Activated T-cell treated with anti-CD3 and anti-CD28 coated beads, Interleukin-2, amount 50 U/mL, for 4 hours (primary cell): ENCODE data around the gene NLGN4X. TPM values are rescaled to one million over a fixed set of nuclear protein-coding genes. Genes with fewer than 3 reads are reported as not detected.
A peak's percentile ranks its signal among the peaks of the same experiment; 100 is the strongest.

Experiments used
- ATAC-seq, 2 donors: fragments of 200-7000 bp; cut with Tn5 transposase; one replicate each; pipeline ENCODE4 v1.10.0; 2021
- DNase-seq: peaks from one replicate; pipeline ENCODE4 v3.0.0-alpha.2; 2020
- H3K27me3 Mint-ChIP-seq: one replicate; pipeline ENCODE4 v1.8.0; 2021; ENCODE audit warnings: low read depth, mixed read lengths
- H3K36me3 Mint-ChIP-seq: one replicate; pipeline ENCODE4 v1.8.0; 2022; ENCODE audit warnings: mixed read lengths; ENCODE audit not compliant: insufficient read depth
- H3K4me1 Mint-ChIP-seq: one replicate; pipeline ENCODE4 v1.8.0; 2021; ENCODE audit warnings: low read depth, mixed read lengths
- H3K4me3 Mint-ChIP-seq: one replicate; pipeline ENCODE4 v1.8.0; 2021; ENCODE audit warnings: mild to moderate bottlenecking, moderate library complexity, mixed read lengths
- H3K9me3 Mint-ChIP-seq: one replicate; pipeline ENCODE4 v1.8.0; 2021; ENCODE audit warnings: mixed read lengths
- total RNA-seq, 3 donors: library from RNA; stranded (reverse); gene quantifications; one replicate each; pipeline ENCODE4 v1.2.1, GENCODE V29; 2021

The NLGN4X gene
- total RNA-seq, 3 donors from 2014 or later = 0.08 to 0.15 TPM; not detected in 1

GRCh38 chrX:6095469-6095868, 133.2 kb downstream of the NLGN4X start:
- Mint-ChIP-seq H3K4me3 (no peak overlapping the region), H3K36me3 (no peaks in the 10 kb centered on the region), H3K9me3 (no peaks in the 10 kb centered on the region), H3K27me3 (no peaks in the 10 kb centered on the region), H3K4me1 (no peaks in the 10 kb centered on the region)
- no peak for ATAC-seq
- DNase-seq = no peak

DNA sequence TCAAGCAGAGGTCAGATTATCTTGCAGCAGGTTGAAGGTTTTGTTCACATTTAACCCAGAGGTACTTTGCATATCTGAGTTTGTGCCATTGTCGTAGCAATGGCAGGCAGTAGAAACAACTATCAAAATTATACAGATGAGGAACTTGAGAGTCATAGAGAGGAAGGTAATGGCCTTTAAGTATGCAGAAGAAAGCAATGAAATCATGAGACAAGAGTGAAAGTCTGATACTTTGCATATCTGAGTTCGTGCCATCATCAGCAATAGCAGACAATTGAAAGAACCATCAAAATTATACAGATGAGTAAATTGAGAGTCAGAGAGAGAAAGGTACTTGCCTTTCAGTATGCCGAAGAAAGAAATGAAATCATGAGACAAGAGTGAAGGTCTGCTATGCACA, 154.1 kb downstream of the NLGN4X start:
- ATAC-seq (no peak), DNase-seq (no peak)
- Mint-ChIP-seq H3K36me3 (no peaks in the 10 kb centered on the region), H3K4me3 (no peak overlapping the region), H3K9me3 (no peaks in the 10 kb centered on the region), H3K4me1 (no peaks in the 10 kb centered on the region), H3K27me3 (no peaks in the 10 kb centered on the region)

DNA sequence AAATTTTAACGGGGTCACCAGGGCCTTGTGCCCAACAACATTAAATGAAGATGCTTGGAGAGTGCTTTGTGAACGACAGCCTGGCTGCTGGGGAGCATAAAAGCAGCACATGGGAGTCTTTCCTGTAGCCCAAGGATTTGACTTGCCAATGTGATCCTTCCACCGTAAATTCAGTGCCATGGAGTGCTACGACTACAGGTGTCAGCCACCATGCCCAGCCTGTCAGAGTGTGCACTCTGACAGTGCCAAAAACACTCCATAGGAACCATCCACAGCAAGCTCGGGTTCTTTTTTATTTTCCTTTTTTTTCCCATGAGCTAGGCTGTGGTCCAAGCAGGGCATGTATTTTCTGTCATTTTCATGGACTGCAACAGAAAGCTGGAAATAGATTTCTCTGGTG, 156.9 kb downstream of the NLGN4X start:
- Mint-ChIP-seq H3K9me3 (no peaks in the 10 kb centered on the region), H3K27me3 (no peaks in the 10 kb centered on the region), H3K4me1 (no peaks in the 10 kb centered on the region), H3K4me3 (no peak overlapping the region), H3K36me3 (no peaks in the 10 kb centered on the region)
- DNase-seq = no peak
- ATAC-seq = no peak

DNA sequence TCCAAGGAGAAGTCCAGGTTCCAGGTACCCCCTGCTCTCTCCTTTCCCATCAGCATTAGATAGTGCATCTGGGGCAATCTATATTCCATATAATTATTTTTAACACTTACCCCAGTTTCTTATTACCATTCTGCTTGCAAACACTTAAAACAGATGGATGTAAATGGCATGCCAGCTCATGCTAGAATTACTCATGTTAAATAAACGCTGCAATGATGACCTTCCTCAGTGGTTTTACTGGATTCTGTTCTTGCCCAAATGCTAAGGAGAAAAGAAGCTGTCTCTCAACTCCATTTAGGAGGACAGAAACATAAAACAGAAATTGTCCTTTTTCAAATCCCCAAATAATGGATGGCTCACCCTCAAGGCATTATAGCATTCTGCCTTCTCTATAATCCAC, 161.1 kb downstream of the NLGN4X start:
- Mint-ChIP-seq H3K4me1 (no peaks in the 10 kb centered on the region), H3K27me3 (no peaks in the 10 kb centered on the region), H3K4me3 (no peak overlapping the region), H3K36me3 (no peaks in the 10 kb centered on the region), H3K9me3 (no peaks in the 10 kb centered on the region)
- DNase-seq (no peak), ATAC-seq (no peak)

GRCh38 chrX:6053141-6053540, 175.5 kb downstream of the NLGN4X start:
- Mint-ChIP-seq H3K4me3 (no peak overlapping the region), H3K9me3 (no peaks in the 10 kb centered on the region), H3K4me1 (no peaks in the 10 kb centered on the region), H3K27me3 (no peaks in the 10 kb centered on the region), H3K36me3 (no peaks in the 10 kb centered on the region)
- ATAC-seq (no peak), DNase-seq (no peak)

DNA sequence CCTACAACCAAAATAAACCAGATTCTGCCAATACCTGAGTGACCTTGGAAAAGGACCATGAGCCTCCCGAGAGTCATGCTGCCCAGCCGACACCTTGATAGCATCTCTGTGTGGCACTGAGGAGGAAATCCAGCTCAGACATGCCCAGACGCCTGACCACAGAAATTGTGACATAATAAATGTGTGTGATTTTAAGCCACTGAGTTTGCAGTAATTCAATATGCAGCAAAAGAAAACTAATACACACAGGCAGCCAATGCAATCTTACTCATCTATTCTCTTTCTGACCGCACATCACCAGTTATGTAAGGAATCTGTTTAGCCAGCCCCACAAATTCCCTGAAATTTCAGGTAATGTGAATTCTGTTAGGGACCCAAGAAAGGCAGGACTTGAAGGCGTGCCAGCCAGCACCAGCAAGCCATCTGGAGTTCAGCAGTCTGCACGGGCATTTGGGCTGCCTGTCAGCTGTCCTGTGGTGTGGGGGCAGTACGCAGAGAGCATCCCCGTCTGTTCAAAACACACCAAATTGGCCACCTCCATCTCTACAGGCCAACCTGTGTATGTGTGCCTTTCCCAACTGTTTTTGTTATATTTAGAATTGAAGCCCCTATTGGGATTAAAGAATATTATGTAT, 176.4 kb downstream of the NLGN4X start:
- no peak for ATAC-seq
- Mint-ChIP-seq H3K27me3 (no peaks in the 10 kb centered on the region), H3K36me3 (no peaks in the 10 kb centered on the region), H3K4me3 (no peak overlapping the region), H3K9me3 (no peaks in the 10 kb centered on the region), H3K4me1 (no peaks in the 10 kb centered on the region)
- no peak for DNase-seq

DNA sequence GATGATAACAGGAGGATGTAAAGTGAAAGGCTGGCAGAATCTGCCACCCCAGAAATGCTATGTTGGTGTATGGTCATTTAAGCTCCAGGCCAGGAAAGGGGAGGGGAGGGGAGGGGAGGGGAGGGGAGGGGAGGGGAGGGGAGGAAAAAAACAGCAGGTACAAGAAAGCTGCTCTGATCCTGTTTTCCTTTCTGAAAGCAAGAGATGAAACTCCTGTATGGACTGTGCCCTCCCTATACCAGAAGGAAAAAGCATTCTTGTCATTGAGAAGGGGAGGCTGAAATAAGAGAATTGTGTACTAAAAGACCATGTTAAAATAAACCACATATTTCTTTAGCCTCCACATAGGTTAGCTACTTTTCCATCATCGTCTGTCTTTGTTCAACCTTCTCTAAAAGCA, 179.5 kb downstream of the NLGN4X start:
- DNase-seq (no peak), ATAC-seq (no peak)
- H3K4me3 Mint-ChIP-seq = no peak overlapping the region
- no peaks in the 10 kb centered on the region for H3K27me3 Mint-ChIP-seq
- no peaks in the 10 kb centered on the region for H3K9me3 Mint-ChIP-seq
- H3K4me1 Mint-ChIP-seq = no peaks in the 10 kb centered on the region
- no peaks in the 10 kb centered on the region for H3K36me3 Mint-ChIP-seq

DNA sequence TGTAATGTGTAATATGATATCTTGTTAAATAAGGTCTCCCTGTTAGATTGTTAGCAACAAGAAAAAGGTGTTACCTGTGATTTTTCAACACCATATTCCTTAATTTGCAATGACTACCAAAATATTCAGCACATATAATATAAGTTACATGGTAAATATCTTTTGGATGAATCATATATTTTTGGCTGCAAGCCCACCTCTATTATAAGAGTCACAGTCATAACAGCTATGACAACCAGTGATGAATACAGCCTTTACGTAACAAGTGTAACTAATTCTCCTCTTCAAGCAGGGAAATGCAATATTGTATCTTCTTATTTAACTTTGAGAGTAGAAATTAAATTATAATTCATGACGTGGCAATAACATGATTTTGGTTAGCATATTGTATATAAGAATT, 187.0 kb downstream of the NLGN4X start:
- Mint-ChIP-seq H3K4me1 (no peaks in the 10 kb centered on the region), H3K9me3 (peaks cover 4% of the 10 kb centered on the region), H3K36me3 (no peaks in the 10 kb centered on the region), H3K4me3 (no peak overlapping the region), H3K27me3 (no peaks in the 10 kb centered on the region)
- ATAC-seq (no peak), DNase-seq (no peak)

GRCh38 chrX:6029014-6029413, 199.7 kb downstream of the NLGN4X start:
- DNase-seq (no peak), ATAC-seq (no peak)
- Mint-ChIP-seq H3K27me3 (no peaks in the 10 kb centered on the region), H3K4me1 (no peaks in the 10 kb centered on the region), H3K9me3 (no peaks in the 10 kb centered on the region), H3K36me3 (no peaks in the 10 kb centered on the region), H3K4me3 (no peak overlapping the region)

DNA sequence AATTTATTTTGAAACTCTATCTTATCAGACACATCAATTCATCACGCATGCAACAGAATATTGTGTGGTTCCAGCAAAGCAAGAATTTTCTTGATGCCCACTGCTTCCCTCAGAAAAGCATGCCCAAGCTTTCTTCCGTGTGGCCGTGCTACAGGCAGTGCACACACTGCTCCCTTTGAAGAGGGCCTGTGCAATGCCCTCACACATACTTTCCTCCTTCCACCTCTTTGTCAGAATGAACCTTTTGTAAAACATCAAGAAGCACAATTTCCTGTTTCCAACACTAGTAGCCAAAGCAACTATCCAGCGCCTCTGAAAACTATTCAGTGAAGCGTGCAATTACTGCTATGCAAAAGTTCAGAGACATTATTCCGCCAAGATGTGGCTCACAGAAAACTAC, 201.7 kb downstream of the NLGN4X start:
- Mint-ChIP-seq H3K9me3 (no peaks in the 10 kb centered on the region), H3K36me3 (no peaks in the 10 kb centered on the region), H3K27me3 (no peaks in the 10 kb centered on the region), H3K4me1 (no peaks in the 10 kb centered on the region), H3K4me3 (no peak overlapping the region)
- ATAC-seq = no peak
- no peak for DNase-seq

DNA sequence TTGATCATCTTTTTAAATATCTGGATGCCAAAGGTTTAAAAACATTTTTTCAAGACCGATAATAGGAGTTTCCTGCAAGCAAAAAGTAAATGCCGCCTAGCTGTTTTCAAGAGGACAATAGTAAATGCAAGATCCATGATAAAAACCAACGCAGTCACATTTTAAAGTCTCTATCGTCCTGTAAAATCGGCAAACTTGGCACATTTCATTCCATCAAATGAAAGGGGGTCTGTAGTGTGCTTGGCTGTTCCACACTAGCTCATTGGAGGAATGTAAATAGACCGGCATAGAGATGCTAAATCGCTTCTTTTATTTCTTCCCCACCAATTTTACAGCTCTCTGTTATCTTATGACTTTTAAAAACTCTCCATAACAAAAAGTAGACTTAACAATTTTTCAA, 202.2 kb downstream of the NLGN4X start:
- no peaks in the 10 kb centered on the region for H3K9me3 Mint-ChIP-seq
- no peak overlapping the region for H3K4me3 Mint-ChIP-seq
- ATAC-seq (no peak), DNase-seq (no peak)
- no peaks in the 10 kb centered on the region for H3K27me3 Mint-ChIP-seq
- H3K4me1 Mint-ChIP-seq = no peaks in the 10 kb centered on the region
- H3K36me3 Mint-ChIP-seq = no peaks in the 10 kb centered on the region

DNA sequence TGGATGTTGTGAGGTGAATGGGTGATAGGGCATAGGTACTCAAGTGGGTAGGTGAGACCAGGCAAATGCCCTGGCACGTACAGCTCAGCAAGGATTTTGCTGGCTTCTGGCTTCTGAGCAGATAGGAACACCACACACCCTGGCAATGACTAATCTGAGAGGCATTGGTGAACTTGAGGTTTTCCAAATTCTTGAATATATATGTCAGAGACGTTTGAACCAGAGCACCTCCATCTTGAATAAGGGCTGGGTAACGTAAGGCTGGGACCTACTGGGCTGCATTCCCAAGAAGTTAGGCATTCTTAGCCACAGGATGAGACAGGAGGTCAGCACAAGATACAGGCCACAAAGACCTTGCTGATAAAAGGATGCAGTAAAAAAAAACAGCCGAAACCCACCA, 204.5 kb downstream of the NLGN4X start:
- H3K36me3 Mint-ChIP-seq = no peaks in the 10 kb centered on the region
- no peaks in the 10 kb centered on the region for H3K9me3 Mint-ChIP-seq
- peaks cover 2% of the 10 kb centered on the region for H3K27me3 Mint-ChIP-seq
- DNase-seq (no peak), ATAC-seq (no peak)
- no peaks in the 10 kb centered on the region for H3K4me1 Mint-ChIP-seq
- no peak overlapping the region for H3K4me3 Mint-ChIP-seq

GRCh38 chrX:6021316-6022091, 207.2 kb downstream of the NLGN4X start:
- DNase-seq (peak; percentile 4), ATAC-seq (no peak)
- Mint-ChIP-seq H3K4me1 (no peaks in the 10 kb centered on the region), H3K27me3 (peaks cover 2% of the 10 kb centered on the region), H3K9me3 (no peaks in the 10 kb centered on the region), H3K4me3 (no peak overlapping the region), H3K36me3 (no peaks in the 10 kb centered on the region)

- Mint-ChIP-seq H3K9me3 (no peaks in the 10 kb centered on the region), H3K27me3 (peaks cover 2% of the 10 kb centered on the region), H3K4me1 (no peaks in the 10 kb centered on the region), H3K36me3 (no peaks in the 10 kb centered on the region), H3K4me3 (no peak overlapping the region)
- no peak for ATAC-seq
- DNase-seq = no peak
Measured at GRCh38 chrX:6019076-6019475, 209.6 kb downstream of the NLGN4X start.

DNA sequence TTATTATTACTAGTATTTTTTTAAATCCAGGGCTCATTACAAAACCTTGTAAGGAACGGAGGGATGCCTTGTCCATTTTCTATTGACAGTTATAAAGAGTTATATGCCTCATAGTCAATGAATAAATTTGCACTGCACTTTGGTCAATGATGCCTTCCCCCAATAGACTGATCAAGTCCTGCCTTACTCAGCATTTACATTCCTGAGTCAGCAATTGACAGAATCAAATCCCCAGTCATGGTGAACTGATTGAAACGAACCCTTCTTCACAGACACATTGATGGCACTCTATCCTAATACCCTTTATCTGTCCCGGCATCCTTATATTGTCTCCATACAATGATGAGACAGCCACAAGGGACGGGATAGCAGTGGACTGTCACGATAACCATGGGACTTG, 213.2 kb downstream of the NLGN4X start:
- Mint-ChIP-seq H3K9me3 (no peaks in the 10 kb centered on the region), H3K4me1 (no peaks in the 10 kb centered on the region), H3K36me3 (no peaks in the 10 kb centered on the region), H3K4me3 (no peak overlapping the region), H3K27me3 (peaks cover 2% of the 10 kb centered on the region)
- DNase-seq = no peak
- ATAC-seq = no peak
